GM12865 (cell line): ENCODE measurements around the gene EHMT2.
"Not testable (repeated sequence)": the region's sequence is repeated elsewhere in the genome, so short reads cannot be mapped to it uniquely, and the experiment has no call there.

Source experiments
- DNase-seq: peaks from one replicate; pipeline ENCODE4 v3.0.0; 2010; ENCODE audit warnings: low read depth
- H3K4me3 ChIP-seq: 2 replicates; pipeline ENCODE4 v1.5.1; 2011; ENCODE audit warnings: mild to moderate bottlenecking, low read depth, low read length, control low read depth
- TF ChIP-seq, protein P1 (sequence below): IDR thresholded peaks from 2 replicates; pipeline ENCODE4 v1.5.1; 2011; ENCODE audit warnings: low read length, control low read depth, low read depth, inconsistent platforms; ENCODE audit not compliant: insufficient read depth; ENCODE audit errors: missing control alignments

The EHMT2 gene

DNA sequence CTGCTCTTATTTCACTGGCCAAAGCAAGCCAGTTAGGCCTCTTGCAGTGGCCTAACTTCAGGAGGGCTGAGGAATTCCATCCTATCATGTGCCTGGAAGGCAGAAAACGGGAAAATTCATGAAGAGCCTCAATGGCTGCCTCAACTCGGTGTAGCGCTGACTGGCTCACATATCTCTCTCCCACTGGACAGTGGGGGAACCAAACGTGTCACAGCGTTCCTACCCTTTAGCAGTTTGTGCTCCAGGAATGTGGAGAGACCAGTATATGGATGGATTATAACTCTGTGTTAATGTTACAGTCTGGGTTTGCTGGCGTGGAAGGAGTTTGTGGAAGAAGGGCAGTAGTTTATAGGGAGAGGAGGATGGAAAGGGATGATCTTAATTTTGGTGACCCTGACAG lies 18.3 kb upstream of the EHMT2 start:
- TF ChIP-seq, protein P1, sequence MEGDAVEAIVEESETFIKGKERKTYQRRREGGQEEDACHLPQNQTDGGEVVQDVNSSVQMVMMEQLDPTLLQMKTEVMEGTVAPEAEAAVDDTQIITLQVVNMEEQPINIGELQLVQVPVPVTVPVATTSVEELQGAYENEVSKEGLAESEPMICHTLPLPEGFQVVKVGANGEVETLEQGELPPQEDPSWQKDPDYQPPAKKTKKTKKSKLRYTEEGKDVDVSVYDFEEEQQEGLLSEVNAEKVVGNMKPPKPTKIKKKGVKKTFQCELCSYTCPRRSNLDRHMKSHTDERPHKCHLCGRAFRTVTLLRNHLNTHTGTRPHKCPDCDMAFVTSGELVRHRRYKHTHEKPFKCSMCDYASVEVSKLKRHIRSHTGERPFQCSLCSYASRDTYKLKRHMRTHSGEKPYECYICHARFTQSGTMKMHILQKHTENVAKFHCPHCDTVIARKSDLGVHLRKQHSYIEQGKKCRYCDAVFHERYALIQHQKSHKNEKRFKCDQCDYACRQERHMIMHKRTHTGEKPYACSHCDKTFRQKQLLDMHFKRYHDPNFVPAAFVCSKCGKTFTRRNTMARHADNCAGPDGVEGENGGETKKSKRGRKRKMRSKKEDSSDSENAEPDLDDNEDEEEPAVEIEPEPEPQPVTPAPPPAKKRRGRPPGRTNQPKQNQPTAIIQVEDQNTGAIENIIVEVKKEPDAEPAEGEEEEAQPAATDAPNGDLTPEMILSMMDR, result no peak
- no peak for DNase-seq
- H3K4me3 ChIP-seq, result no peak overlapping the region

DNA sequence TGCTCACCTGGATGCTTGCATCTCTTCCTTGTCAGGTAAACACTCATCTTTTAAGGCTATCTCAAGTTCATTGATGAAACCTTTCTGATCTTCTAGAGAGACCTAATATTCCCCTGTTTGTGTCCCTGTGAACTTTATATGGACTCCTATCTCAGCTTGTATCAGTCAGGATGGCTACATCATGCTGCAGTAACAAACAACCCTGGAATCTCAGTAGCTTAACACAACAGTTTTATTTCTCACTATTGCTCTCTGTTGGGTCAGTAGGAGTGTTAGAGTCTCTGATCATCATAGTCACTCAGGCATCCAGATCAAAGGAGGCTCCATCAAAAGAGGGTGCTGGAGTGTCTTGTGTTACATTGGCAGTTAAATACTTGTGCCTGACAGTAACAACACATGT lies 17.9 kb upstream of the EHMT2 start:
- no peak overlapping the region for H3K4me3 ChIP-seq
- no peak for DNase-seq
- TF ChIP-seq, protein P1, result no peak

DNA sequence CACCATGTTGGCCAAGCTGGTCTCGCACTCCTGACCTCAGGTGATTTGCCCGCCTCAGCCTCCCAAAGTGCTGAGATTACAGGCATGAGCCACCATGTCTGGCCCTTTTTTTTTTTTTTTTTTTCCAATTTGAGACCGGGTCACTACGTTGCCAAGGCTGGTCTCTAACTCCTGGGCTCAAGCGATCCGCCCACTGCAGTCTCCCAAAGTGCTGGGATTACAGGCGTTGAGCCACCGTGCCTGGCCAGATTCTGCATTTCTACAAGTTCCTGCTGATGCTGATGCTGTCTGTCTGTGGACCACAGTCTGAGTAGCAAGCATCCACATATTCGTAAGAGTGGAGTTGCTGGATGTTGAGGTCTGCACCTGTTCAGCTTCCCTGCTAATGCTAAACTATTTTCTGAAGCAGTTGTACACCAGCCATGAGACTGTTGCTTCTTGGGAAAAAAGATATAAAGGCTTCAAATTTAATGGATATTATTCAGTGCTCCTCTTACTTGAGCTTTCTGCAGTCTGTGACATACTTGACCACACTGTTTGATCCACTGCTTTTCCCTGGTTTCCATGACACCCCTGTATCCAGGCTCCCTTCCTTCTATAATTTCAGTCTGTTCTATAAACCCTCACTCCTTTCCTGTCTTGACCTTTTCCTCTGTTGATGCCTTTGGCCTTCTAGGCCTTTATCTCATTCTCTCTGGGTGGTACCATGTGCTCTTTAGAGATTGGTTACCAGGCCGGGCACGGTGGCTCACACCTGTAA lies 14.5 kb upstream of the EHMT2 start:
- TF ChIP-seq, protein P1, result no peak
- DNase-seq, result no peak
- no peak overlapping the region for H3K4me3 ChIP-seq

DNA sequence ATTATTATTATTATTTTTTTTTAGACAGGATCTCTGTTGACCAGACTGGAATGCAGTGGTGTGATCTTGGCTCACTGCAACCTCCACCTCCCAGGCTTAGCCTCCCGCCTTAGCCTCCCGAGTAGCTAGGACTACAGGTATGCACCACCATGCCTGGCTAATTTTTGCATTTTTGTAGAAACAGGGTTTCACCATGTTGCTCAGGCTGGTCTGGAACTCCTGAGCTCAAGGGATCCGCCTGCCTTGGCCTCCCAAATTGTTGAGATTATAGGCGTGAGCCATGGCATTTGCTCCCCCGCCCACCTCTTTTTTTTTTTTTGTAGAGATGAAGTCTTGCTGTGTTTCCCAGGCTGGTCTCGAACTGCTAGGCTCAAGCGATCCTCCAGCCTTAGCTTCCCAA lies 11.8 kb upstream of the EHMT2 start:
- H3K4me3 ChIP-seq, DNase-seq: not testable (repeated sequence)

DNA sequence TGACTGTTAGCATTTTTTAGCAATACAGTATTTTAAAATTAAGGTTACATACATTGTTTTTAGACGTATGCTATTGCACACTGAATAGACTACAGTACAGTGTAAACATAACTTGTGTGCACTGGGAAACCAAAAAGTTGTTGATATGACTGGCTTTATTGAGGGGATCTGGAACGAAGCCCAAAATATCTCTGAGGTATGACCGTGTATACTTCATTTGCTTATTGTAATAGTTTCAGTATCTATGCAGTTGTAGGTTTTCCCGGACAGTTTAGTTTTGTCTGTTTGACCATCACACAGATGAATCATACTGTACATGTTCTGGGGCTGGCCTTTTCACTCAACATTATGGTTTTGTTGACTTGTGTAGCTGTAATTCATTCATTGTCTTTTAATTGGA lies 11.3 kb upstream of the EHMT2 start:
- peak; percentile 90 for DNase-seq
- TF ChIP-seq, protein P1, result no peak
- H3K4me3 ChIP-seq, result no peak overlapping the region

DNA sequence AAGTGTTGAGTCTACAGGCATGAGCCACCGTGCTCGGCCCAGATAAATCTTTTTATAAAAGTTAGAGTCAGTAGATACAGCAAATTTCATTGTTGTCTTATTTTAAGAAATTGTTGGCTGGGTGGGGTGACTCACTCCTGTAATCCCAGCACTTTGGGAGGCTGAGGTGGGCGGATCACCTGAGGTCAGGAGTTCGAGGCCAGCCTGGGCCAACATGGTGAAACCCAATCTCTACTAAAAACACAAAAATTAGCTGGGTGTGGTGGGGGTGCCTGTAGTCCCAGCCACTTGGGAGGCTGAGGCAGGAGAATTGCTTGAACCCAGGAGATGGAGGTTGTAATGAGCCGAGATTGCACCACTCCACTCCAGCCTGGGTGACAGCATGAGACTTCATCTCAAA lies 10.8 kb upstream of the EHMT2 start:
- H3K4me3 ChIP-seq, DNase-seq: not testable (repeated sequence)

DNA sequence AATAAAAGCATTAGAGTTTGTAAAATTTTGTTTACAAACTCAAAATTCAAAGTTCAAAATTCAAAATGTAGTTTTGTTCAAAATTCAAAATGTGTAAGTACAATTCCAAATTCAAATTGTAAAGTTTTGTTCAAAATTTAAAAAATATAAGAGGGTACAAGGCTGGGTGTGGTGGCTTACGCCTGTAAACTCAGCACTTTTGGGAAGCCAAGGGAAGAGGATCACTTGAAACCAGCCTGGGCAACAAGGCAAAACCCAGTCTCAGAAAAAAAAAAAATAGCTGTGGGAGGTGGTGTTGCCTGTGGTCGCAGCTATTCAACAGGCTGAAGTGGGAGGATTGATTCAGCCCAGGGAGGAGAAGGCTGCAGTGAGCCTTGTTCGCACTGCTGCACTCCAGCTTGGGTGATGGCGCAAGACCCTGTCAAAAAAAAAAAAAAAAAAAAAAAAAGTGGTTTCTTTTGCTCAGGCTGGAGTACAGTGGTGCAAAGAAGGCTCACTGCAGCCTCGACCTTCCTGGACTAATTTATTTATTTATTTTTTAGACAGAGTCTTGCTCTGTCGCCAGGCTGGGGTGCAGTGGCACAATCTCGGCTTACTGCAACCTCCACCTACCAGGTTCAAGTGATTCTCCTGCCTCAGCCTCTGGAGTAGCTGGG lies 9.8 kb upstream of the EHMT2 start:
- H3K4me3 ChIP-seq, result no peak overlapping the region
- DNase-seq, result peak; percentile 40
- TF ChIP-seq, protein P1, result no peak

DNA sequence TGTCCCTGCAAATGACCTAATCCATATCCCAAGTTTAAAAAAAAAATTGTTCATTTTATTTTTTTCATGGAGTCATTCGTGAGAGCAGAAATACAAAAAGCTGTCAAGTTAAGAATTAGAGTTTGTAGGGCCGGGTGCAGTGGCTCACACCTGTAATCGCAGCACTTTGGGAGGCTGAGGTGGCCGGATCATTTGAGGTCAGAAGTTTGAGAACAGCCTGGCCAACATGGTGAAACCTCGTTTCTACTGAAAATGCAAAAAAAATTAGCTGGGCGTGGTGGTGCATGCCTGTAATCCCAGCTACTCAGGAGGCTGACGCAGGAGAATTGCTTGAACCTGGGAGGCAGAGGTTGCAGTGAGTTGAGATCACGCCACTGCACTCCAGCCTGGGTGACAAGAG lies 9.2 kb upstream of the EHMT2 start:
- H3K4me3 ChIP-seq, DNase-seq: not testable (repeated sequence)

DNA sequence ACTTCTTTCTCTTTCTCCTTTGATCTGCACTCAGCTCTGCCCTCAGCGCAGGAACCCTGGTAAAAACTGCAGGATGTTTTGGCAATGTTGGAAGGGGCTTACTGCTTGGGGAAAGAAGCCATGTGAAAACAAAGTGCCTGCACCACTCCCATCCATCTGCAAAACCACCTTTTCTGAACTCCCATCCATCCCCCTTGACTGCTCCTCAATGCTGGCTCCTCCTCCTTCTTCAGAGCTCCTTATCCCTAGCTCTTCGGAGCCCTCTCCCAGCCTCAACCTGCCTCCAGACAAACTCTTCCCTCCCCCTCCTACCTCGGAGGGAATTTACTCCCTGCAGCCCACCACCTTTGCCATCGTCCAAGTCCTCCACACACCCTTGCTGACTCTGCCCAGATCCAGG lies 8.6 kb upstream of the EHMT2 start:
- H3K4me3 ChIP-seq, result no peak overlapping the region
- TF ChIP-seq, protein P1, result no peak
- no peak for DNase-seq
